ENCODE data around the gene GCK. TPM values are rescaled to one million over a fixed set of nuclear protein-coding genes. Genes with fewer than 3 reads are reported as not detected.

Gene GCK
- total RNA-seq, 4 donors from 2014 or later = 0.16 to 0.96 TPM; not detected in 2

DNA sequence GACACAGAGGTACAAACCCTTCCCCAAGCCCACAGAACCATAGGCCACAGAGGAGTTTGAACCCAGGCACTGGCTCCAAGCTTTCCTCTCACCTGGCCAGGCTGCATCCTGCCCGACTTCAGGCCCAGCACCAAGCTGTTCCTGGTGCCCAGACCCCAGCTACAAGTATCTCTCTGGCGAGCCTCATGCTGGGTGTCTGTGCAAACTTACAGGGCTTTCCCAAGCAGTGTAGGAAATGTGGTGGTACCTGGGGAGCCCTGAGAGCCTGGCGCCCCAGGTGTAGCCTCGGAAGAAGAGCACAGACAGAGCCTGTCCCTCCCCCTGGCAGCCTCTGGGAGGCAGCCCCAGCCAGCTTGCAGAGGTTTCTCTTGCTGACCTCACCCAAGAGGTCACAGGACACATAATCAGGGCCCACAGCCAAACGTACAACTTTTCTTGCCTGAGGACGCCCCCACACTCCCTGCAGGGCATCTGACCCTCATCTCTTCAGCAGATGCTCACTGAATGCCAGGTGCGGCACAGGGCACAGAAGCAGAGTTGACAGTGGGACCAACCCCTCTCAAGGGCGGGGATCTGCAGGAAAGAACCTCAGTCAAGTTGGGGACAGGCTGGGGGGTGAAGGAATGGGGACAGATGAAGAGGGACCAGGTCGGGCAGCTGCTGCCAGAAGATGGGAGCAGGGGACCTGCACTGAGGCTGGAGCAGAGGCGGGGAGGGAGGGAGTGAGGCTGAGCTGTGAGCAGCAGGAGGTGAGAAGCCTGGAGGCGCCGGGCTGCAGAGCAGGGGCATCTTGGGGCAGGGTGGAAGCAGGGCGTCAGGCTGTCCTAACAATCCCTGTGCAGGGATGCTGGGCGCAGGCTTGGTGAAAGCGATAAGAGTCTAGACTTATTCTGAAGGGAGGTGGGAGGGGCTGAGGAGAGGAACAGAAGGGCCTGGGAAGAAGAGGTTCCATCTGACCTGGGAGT lies 31.8 kb downstream of the GCK start:
- WGBS, 2 donors (ENCODE audit: low coverage in 1 of 2) = 83 to 100% methylated on average over 2 to 15 of the region's 15 CpGs
- H3K36me3 ChIP-seq = no peaks in the 10 kb centered on the region

GRCh38 chr7:44156453-44157010 lies 32.7 kb downstream of the GCK start:
- no peak overlapping the region for H3K4me3 ChIP-seq
- H3K4me1 ChIP-seq = no peaks in the 10 kb centered on the region
- 73% methylated on average over 4 of the region's 4 CpGs; no CpG with 5 or more reads in 1 of the 2 donors for WGBS, 2 donors (ENCODE audit: low coverage in 1 of 2)
- DNase-seq = no peak
- H3K27me3 ChIP-seq = no peaks in the 10 kb centered on the region
- H3K27ac ChIP-seq = no peak overlapping the region
- no peaks in the 10 kb centered on the region for H3K36me3 ChIP-seq
- intact Hi-C loops (cut with DNase I; ENCODE audit: low total_unique reads) (no loop called here), in situ Hi-C loops (cut with MboI; ENCODE audit: low pct_ligation_motif_present in 1 of 4, low pct_unique_long_range_greater_than_20kb in 1 of 4, low sequenced_read_pairs in 3 of 4) (no loop called here)
- no peaks in the 10 kb centered on the region for H3K9me3 ChIP-seq
- TF ChIP-seq EP300 (IDR thresholded peaks at IDR 0.05; ENCODE audit: low read depth) = no peak
- no peak for TF ChIP-seq POLR2AphosphoS5 (IDR thresholded peaks at IDR 0.05)
- no peak for TF ChIP-seq CTCF (IDR thresholded peaks at IDR 0.05)
- TF ChIP-seq POLR2A (IDR thresholded peaks at IDR 0.05) = no peak

More for the DNA sequence above, 31.8 kb downstream of the GCK start:
- no peak overlapping the region for H3K4me3 ChIP-seq
- no peaks in the 10 kb centered on the region for H3K27me3 ChIP-seq
- H3K27ac ChIP-seq = no peak overlapping the region
- H3K9me3 ChIP-seq = no peaks in the 10 kb centered on the region
- in situ Hi-C loops (cut with MboI; ENCODE audit: low pct_ligation_motif_present in 1 of 4, low pct_unique_long_range_greater_than_20kb in 1 of 4, low sequenced_read_pairs in 3 of 4) (no loop called here), intact Hi-C loops (cut with DNase I; ENCODE audit: low total_unique reads) (no loop called here)
- no peak for DNase-seq
- H3K4me1 ChIP-seq = no peaks in the 10 kb centered on the region
- TF ChIP-seq EP300 (IDR thresholded peaks at IDR 0.05; ENCODE audit: low read depth) (no peak), CTCF (IDR thresholded peaks at IDR 0.05) (no peak), POLR2AphosphoS5 (IDR thresholded peaks at IDR 0.05) (no peak), POLR2A (IDR thresholded peaks at IDR 0.05) (no peak)

- H3K36me3 ChIP-seq = no peaks in the 10 kb centered on the region
- H3K27ac ChIP-seq = no peak overlapping the region
- H3K4me3 ChIP-seq = no peak overlapping the region
- TF ChIP-seq POLR2A (IDR thresholded peaks at IDR 0.05) (no peak), EP300 (IDR thresholded peaks at IDR 0.05; ENCODE audit: low read depth) (no peak), POLR2AphosphoS5 (IDR thresholded peaks at IDR 0.05) (no peak), CTCF (IDR thresholded peaks at IDR 0.05) (no peak)
- in situ Hi-C loops (cut with MboI; ENCODE audit: low pct_ligation_motif_present in 1 of 4, low pct_unique_long_range_greater_than_20kb in 1 of 4, low sequenced_read_pairs in 3 of 4) = no loop called here
- H3K27me3 ChIP-seq = no peaks in the 10 kb centered on the region
- 80% methylated on average over 6 of the region's 8 CpGs; no CpG with 5 or more reads in 1 of the 2 donors for WGBS, 2 donors (ENCODE audit: low coverage in 1 of 2)
- no peaks in the 10 kb centered on the region for H3K9me3 ChIP-seq
- no peak for DNase-seq
- intact Hi-C loops (cut with DNase I; ENCODE audit: low total_unique reads) = no loop called here
- H3K4me1 ChIP-seq = no peaks in the 10 kb centered on the region
These were observed 33.8 kb downstream of the GCK start for GRCh38 chr7:44155191-44156185.
